Measurements from ENCODE around the gene TRIO. TPM values are rescaled to one million over a fixed set of nuclear protein-coding genes. Genes with fewer than 3 reads are reported as not detected.

Gene TRIO
- total and polyA plus RNA-seq, 2 of the 8 experiments (the other 6 are each of a cell fraction or from before 2014, with no cell fraction given), result 35.1 to 69.1 TPM

DNA sequence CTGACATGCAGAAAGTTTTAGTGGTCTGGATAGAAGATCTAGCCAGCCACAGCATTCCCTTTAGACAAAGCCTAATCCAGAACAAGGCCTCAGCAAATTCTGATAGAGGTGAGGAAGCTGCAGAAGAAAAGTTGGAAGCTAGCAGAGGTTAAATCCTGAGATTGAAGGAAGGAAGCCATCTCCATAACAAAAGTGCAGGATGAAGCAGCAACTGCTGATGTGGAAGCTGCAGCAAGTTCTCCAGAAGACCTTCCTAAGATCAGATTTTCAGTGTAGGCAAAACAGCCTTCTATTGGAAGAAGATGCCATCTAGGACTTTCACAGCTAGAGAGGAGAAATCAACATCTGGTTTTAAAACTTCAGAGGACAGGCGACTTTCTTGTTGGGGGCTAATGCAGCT, 77.5 kb downstream of the TRIO start:
- peaks cover 2 to 26% (median 23%) of the 10 kb centered on the region in 4 experiments for H3K4me1 ChIP-seq (replicated peaks in 1 of 4; ENCODE audit: control insufficient read depth in 3 of 4, insufficient read depth in 4 of 4, low read length in 3 of 4)
- H2BK15ac ChIP-seq (ENCODE audit: low read length), result no peak overlapping the region
- H3K4ac ChIP-seq (replicated peaks; ENCODE audit: insufficient read length, low read depth, low read length), result no peak overlapping the region
- peaks cover 5 to 97% of the 10 kb centered on the region in 2 experiments for H3K79me2 ChIP-seq (ENCODE audit: control insufficient read depth in 1 of 2, insufficient read depth in 2 of 2, low read length in 2 of 2)
- H3K4me2 ChIP-seq (ENCODE audit: insufficient read depth in 1 of 2, low read depth in 2 of 2, low read length in 2 of 2), result no peak overlapping the region
- H4K8ac ChIP-seq (ENCODE audit: extremely low read depth, insufficient read depth, low read length), result no peak overlapping the region
- 100% methylated on average over 1 of the region's 1 CpG; no CpG with 5 or more reads in 1 of the 2 experiments for WGBS, 2 experiments (ENCODE audit: extremely low coverage in 1 of 2, insufficient coverage in 1 of 2, insufficient read length in 1 of 2, insufficient replicate concordance in 2 of 2, low coverage in 1 of 2, low lambda C conversion rate in 2 of 2, missing lambda C conversion rate in 1 of 2)
- H4K5ac ChIP-seq (ENCODE audit: insufficient read length, low read depth, low read length), result no peak overlapping the region
- no peaks in the 10 kb centered on the region; a peak in 1 of 8 replicates for H3K36me3 ChIP-seq (ENCODE audit: control insufficient read depth in 2 of 4, insufficient read depth in 4 of 4, low read length in 3 of 4)
- H2BK20ac ChIP-seq (ENCODE audit: low read length), result no peak overlapping the region
- no peak overlapping the region for H2BK12ac ChIP-seq (ENCODE audit: low read depth, low read length)
- H3K27me3 ChIP-seq (replicated peaks in 1 of 4; ENCODE audit: control insufficient read depth in 3 of 4, extremely low read depth in 1 of 4, insufficient read depth in 3 of 4, low read length in 3 of 4), result no peaks in the 10 kb centered on the region
- H3K9ac ChIP-seq (replicated peaks in 1 of 4; ENCODE audit: extremely low read depth in 1 of 4, low read depth in 3 of 4, low read length in 3 of 4), result no peak overlapping the region
- no peak for TF ChIP-seq RAD21 (IDR thresholded peaks at IDR 0.05 in 1 of 2, conservative IDR thresholded peaks at IDR 0.05 in 1 of 2; ENCODE audit: low read depth in 2 of 2, low read length in 2 of 2)
- no peak for TF ChIP-seq BACH1 (IDR thresholded peaks at IDR 0.05; ENCODE audit: low read length)
- TF ChIP-seq TAF7 (optimal IDR thresholded peaks at IDR 0.05; ENCODE audit: borderline replicate concordance, low read depth, low read length), result no peak
- TF ChIP-seq JUND (IDR thresholded peaks at IDR 0.05; ENCODE audit: low read length), result no peak
- TF ChIP-seq KDM1A (IDR thresholded peaks at IDR 0.05; ENCODE audit: borderline replicate concordance, low read length), result no peak
- no peak for TF ChIP-seq FOSL1 (IDR thresholded peaks at IDR 0.05; ENCODE audit: insufficient read depth, low read depth, low read length)
- no peak for TF ChIP-seq EGR1 (IDR thresholded peaks at IDR 0.05; ENCODE audit: borderline replicate concordance, low read depth, low read length)
- TF ChIP-seq CEBPB (IDR thresholded peaks at IDR 0.05; ENCODE audit: low read depth, low read length), result no peak
- TF ChIP-seq, protein P1, sequence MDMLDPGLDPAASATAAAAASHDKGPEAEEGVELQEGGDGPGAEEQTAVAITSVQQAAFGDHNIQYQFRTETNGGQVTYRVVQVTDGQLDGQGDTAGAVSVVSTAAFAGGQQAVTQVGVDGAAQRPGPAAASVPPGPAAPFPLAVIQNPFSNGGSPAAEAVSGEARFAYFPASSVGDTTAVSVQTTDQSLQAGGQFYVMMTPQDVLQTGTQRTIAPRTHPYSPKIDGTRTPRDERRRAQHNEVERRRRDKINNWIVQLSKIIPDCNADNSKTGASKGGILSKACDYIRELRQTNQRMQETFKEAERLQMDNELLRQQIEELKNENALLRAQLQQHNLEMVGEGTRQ (IDR thresholded peaks at IDR 0.05; ENCODE audit: low read length), result no peak
- TF ChIP-seq BCL11A (IDR thresholded peaks at IDR 0.05; ENCODE audit: low read depth in 2 of 2, low read length in 2 of 2), result no peak
- no peak for TF ChIP-seq SAP30 (IDR thresholded peaks at IDR 0.05; ENCODE audit: insufficient read depth, insufficient replicate concordance, low read length)
- TF ChIP-seq CHD2 (IDR thresholded peaks at IDR 0.05; ENCODE audit: low read length), result no peak
- TF ChIP-seq NRF1 (IDR thresholded peaks at IDR 0.05; ENCODE audit: low read depth, low read length), result no peak
- FAIRE-seq (no peak), DNase-seq (ENCODE audit: low read depth in 1 of 2, low spot score in 2 of 2) (no peak)
- ChIA-PET CTCF (ENCODE audit: partially characterized antibody) (interaction anchor here (1.3 to 1.7 kb wide), 3 partner anchors 10 to 113 kb away, joined by 3 to 8 read pairs (median 3); no protein-coding TSS in a partner anchor), POLR2A (ENCODE audit: partially characterized antibody) (no interaction called here)
- no peaks in the 10 kb centered on the region for H3K9me3 ChIP-seq (ENCODE audit: insufficient read depth in 2 of 2, low read depth in 1 of 2, low read length in 1 of 2)
- H3K23ac ChIP-seq (ENCODE audit: insufficient read length), result no peak overlapping the region
- no peak overlapping the region for H2BK120ac ChIP-seq (replicated peaks; ENCODE audit: low read depth, low read length)
- no peak overlapping the region for H2AFZ ChIP-seq (ENCODE audit: low read length)
- H2BK5ac ChIP-seq (ENCODE audit: low read depth, low read length), result no peak overlapping the region
- no peak overlapping the region for H3K56ac ChIP-seq (replicated peaks; ENCODE audit: insufficient read length, low read depth, low read length)
- H3K4me3 ChIP-seq (ENCODE audit: extremely low read depth in 1 of 4, insufficient read depth in 2 of 4, low read depth in 3 of 4, low read length in 4 of 4), result no peak overlapping the region
- peaks cover 13 to 26% of the 10 kb centered on the region in 2 experiments for H4K20me1 ChIP-seq (replicated peaks in 1 of 2; ENCODE audit: control insufficient read depth in 1 of 2, insufficient read depth in 2 of 2, low read length in 2 of 2)
- H3K27ac ChIP-seq (ENCODE audit: low read depth, low read length), result no peak overlapping the region
- H3K23me2 ChIP-seq (ENCODE audit: low read depth, low read length), result no peaks in the 10 kb centered on the region
- H3K18ac ChIP-seq (ENCODE audit: extremely low read depth, low read length), result no peak overlapping the region
- H4K91ac ChIP-seq (replicated peaks; ENCODE audit: insufficient read length, low read length), result no peak overlapping the region
- H3K14ac ChIP-seq (ENCODE audit: insufficient read length), result no peak overlapping the region
- H2AK5ac ChIP-seq (ENCODE audit: low read depth, low read length), result no peak overlapping the region
- peaks cover 10% of the 10 kb centered on the region for H3K79me1 ChIP-seq (ENCODE audit: low read depth, low read length)
